Adrenal gland (tissue), 5 donors: ENCODE data around the gene TBC1D10A.

ENCODE experiments used
- POLR2A ChIP-seq, 2 donors: fragments of 450-650 bp; IDR thresholded peaks; one replicate each; pipeline ENCODE4 v1.6.1; 2017; ENCODE audit warnings: antibody characterized with exemption in 2 of 2, mild to moderate bottlenecking in 2 of 2, moderate library complexity in 1 of 2
- TF ChIP-seq, protein P1 (sequence below), 6 experiments: fragments of 450-650 bp in 4 of 6; fragments of 200-600 bp in 2 of 6; sonication (generic) in 1 of 6; IDR thresholded peaks; 1 replicate in 5 of 6; 2 replicates in 1 of 6; pipeline versions ENCODE4 v1.5.1 to v1.8.0; 2016 to 2021; ENCODE audit warnings: antibody characterized with exemption in 6 of 6, mild to moderate bottlenecking in 2 of 6, moderate library complexity in 1 of 6
- donor health status: DM: no; HTN: no; CAD: no.

DNA sequence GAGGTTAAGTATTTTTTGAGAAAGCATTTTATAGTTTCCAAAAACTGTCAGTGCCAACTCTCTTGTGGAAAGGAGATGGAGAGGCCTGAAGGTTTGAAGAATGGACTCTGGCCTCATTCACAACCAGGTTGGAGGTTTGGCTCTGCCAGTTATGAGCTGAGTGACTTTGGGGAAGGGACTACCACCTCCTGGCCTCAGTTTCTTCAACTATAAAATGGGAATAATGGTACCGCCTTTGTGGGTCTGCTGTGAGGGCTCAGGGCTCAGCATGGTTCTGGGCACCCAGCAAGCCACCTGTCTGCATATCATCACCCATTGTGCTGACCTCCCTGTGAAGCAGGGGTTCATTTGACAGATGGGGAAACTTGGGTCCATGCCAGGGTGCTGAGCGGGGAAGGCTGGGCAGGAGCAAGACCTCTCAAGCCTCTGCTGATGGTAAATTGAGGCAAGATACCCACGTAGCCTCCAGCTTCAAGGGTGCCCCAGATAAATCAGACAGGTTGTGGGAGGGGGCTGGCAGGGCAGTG lies 76.6 kb downstream of the TBC1D10A start:
- TF ChIP-seq, protein P1, sequence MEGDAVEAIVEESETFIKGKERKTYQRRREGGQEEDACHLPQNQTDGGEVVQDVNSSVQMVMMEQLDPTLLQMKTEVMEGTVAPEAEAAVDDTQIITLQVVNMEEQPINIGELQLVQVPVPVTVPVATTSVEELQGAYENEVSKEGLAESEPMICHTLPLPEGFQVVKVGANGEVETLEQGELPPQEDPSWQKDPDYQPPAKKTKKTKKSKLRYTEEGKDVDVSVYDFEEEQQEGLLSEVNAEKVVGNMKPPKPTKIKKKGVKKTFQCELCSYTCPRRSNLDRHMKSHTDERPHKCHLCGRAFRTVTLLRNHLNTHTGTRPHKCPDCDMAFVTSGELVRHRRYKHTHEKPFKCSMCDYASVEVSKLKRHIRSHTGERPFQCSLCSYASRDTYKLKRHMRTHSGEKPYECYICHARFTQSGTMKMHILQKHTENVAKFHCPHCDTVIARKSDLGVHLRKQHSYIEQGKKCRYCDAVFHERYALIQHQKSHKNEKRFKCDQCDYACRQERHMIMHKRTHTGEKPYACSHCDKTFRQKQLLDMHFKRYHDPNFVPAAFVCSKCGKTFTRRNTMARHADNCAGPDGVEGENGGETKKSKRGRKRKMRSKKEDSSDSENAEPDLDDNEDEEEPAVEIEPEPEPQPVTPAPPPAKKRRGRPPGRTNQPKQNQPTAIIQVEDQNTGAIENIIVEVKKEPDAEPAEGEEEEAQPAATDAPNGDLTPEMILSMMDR (IDR thresholded peaks at IDR 0.05): no peak
- no peak for TF ChIP-seq POLR2A (IDR thresholded peaks at IDR 0.05)
